HG02642 (cell line): ENCODE data around the gene L1CAM.

Experiments used
- ATAC-seq: cut with Tn5 transposase; IDR thresholded peaks from one replicate; pipeline ENCODE4 v1.9.1; 2021; ENCODE audit warnings: mild to moderate bottlenecking; ENCODE audit not compliant: unreplicated experiment, poor library complexity

The L1CAM gene

DNA sequence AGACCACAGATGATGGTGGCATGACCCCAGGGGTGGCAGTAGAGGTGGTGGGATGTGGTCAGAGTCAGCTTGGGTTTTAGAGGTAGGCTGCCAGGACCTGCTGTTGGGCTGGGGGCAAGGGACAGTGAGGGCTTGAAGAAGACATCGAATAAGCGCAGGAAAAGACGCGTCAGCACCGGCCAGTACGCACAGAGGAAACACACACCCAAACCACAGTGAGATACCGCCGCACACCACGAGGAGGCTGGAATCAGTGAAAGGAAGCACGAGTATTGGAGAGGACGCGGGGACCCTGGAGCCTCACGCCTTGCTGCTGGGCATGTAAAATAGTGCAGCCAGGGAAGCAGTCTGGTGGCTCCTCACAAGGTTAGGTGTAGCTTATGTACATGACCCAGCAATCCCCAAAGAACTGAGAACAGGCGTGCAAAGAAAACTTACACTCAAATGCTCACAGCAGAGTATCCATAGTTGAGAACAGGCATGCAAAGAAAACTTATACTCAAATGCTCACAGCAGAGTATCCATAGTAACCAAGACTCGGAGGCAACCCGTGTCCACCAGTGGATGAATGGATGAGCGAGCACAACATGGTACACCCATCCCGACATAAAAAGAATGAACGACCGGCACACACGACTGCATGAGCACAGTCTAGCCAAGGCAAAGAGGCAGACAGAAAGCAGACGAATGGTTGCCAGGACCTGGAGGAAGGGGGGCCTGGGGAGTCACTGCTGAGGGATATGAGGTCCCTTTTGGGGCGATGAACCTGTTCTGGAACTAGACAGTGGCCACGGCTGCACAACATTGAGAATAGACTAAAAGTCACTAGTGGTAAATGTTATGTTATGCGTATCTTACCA, 68.9 kb downstream of the L1CAM start:
- no peak for ATAC-seq

DNA sequence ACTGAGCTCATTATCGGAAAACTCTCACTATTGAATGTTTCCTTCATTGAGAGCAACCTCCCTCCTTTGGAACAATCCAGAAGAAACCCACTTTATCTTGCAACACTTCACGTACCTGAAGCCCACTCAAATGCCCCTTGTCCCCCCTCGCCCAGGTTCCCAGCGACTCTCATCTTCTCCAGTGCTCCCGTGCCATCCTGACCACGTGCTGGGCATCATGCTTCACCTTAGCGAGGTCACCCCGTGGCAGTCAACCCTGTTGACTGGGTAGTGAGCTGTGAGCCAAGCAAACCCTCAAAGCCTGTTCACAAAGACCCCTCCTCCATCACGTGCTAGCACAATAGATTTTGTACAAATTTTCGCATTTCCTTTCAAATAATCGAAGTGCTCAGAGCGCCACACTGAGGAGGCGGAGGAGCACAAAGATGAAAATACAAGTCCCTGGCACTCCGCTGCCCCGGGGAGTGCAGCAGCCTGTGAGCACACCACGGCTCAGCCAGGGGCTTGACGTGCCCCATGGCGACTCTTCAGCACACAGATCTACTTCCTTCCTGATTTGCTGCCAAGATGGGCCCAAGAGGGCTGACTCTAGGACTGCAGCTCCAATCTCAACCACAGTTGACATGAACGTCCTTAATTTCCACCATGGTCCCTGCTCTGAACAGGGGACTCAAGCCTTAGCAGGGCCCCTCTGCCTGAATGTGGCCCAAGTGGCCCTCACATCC, 71.2 kb downstream of the L1CAM start:
- ATAC-seq = no peak

DNA sequence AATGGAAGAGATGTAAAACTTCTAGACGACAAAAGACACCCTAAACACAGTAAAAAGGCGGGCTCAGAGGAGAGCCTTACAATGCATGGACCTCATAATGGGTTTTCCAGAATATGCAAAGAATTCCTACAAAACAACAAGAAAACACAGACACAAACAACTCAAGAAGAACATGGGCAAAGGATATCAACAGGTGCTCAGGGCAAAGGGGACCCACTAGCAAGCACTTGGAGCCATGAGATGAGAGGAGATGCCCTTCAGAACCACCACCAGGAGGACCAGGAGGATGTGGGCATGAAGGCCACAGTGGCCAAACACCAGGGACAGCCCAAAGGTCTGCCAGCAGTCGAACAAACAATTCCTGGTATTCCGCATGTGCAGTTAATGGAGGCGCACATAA, 72.8 kb downstream of the L1CAM start:
- no peak for ATAC-seq

DNA sequence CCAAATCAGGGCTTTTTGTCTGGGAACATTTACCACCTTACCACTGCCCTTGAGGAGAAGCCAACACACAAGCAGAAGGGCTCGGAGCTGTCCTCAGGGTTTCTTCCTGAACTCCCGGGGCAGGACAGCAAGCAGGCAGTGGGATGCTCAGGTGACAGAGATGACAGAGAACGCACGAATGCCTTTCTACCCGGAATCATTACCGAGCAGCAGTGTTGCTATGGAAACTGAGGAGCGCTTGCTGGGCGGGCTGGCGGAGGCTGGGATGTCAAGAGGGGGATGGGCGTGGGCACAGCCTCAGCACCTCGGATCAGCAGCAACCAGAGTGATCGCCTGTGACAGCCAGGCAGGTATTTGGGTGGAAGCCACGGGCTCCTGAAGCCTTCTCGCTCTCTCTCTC, 73.8 kb downstream of the L1CAM start:
- no peak for ATAC-seq
